Cardiac muscle cell (in vitro differentiated cells and primary cell): Measurements from ENCODE around the gene RBM47. TPM values are rescaled to one million over a fixed set of nuclear protein-coding genes. Genes with fewer than 3 reads are reported as not detected.
A peak's percentile ranks its signal among the peaks of the same experiment; 100 is the strongest.

Experiments used
- DNase-seq, 2 donors: peaks; one replicate each; pipeline versions ENCODE4 v3.0.0 to v3.0.0-alpha.2; 2010 to 2017; ENCODE audit warnings: low read depth in 1 of 2, low spot score in 1 of 2
- H3K27ac ChIP-seq: fragments of 200-600 bp; sonication (generic); 2 replicates; pipeline ENCODE4 v1.5.1; 2016
- H3K27me3 ChIP-seq: fragments of 200-600 bp; sonication (generic); 2 replicates; pipeline ENCODE4 v1.6.0; 2016; ENCODE audit warnings: control low read depth
- H3K36me3 ChIP-seq: fragments of 200-600 bp; sonication (generic); 2 replicates; pipeline ENCODE4 v1.5.1; 2016; ENCODE audit warnings: control low read depth
- H3K4me1 ChIP-seq: fragments of 200-600 bp; sonication (generic); 2 replicates; pipeline ENCODE4 v1.8.1; 2017; ENCODE audit warnings: low read depth, mild to moderate bottlenecking, mixed run types
- H3K4me3 ChIP-seq: fragments of 200-600 bp; sonication (generic); 2 replicates; pipeline ENCODE4 v1.5.1; 2016; ENCODE audit warnings: mild to moderate bottlenecking
- H3K9me3 ChIP-seq: fragments of 200-600 bp; sonication (generic); 2 replicates; pipeline ENCODE4 v1.5.1; 2017; ENCODE audit warnings: low read depth, mild to moderate bottlenecking, control low read depth
- polyA plus RNA-seq: library from polyadenylated mRNA; unstranded; fragments of >200 nt; fragmentation: Nextera tagmentation; extraction: Ambion mirVana; gene quantifications from 2 replicates; pipeline ENCODE4 v1.2.1, GENCODE V29; 2016
- total RNA-seq: library from RNA; depleted of rRNA; stranded (reverse); fragments of >200 nt; gene quantifications from 2 replicates; pipeline ENCODE4 v1.2.3, GENCODE V29; 2016
- TF ChIP-seq, protein P1 (sequence below): IDR thresholded peaks from 2 replicates; pipeline ENCODE4 v1.5.1; 2012; ENCODE audit warnings: low read depth, mild to moderate bottlenecking, low read length

The RBM47 gene
- total and polyA plus RNA-seq, 2 experiments from 2014 or later, result 1.1 to 1.4 TPM

- Histone ChIP-seq H3K27me3 (no peaks in the 10 kb centered on the region), H3K27ac (no peak overlapping the region), H3K36me3 (no peaks in the 10 kb centered on the region), H3K4me1 (no peaks in the 10 kb centered on the region), H3K4me3 (no peak overlapping the region), H3K9me3 (no peaks in the 10 kb centered on the region)
- DNase-seq, result peak; percentile 30 to 69
- TF ChIP-seq, protein P1, sequence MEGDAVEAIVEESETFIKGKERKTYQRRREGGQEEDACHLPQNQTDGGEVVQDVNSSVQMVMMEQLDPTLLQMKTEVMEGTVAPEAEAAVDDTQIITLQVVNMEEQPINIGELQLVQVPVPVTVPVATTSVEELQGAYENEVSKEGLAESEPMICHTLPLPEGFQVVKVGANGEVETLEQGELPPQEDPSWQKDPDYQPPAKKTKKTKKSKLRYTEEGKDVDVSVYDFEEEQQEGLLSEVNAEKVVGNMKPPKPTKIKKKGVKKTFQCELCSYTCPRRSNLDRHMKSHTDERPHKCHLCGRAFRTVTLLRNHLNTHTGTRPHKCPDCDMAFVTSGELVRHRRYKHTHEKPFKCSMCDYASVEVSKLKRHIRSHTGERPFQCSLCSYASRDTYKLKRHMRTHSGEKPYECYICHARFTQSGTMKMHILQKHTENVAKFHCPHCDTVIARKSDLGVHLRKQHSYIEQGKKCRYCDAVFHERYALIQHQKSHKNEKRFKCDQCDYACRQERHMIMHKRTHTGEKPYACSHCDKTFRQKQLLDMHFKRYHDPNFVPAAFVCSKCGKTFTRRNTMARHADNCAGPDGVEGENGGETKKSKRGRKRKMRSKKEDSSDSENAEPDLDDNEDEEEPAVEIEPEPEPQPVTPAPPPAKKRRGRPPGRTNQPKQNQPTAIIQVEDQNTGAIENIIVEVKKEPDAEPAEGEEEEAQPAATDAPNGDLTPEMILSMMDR, result peak; percentile 49
Observed at GRCh38 chr4:40550948-40551462, 78.7 kb downstream of the RBM47 start.

DNA sequence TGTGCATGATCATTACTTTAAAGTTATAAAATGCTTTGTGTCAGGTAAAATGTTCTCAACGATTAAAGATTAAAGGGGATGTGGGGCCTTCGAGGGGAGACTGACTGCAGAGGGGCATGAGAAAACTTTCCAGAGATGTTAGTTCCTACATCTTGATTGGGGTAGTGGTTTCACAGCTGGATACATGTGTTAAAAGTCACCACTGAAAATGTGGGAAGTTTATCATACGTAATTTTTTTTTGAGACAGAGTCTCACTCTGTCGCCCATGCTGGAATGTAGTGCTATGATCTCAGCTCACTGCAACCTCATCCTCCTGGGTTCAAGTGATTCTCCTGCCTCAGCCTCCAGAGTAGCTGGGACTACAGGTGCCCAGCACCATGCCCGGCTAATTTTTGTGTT lies 79.5 kb downstream of the RBM47 start:
- no peaks in the 10 kb centered on the region for H3K36me3 ChIP-seq
- TF ChIP-seq, protein P1, result no peak
- DNase-seq, result no peak
- H3K27ac ChIP-seq, result no peak overlapping the region
- H3K27me3 ChIP-seq, result no peaks in the 10 kb centered on the region
- H3K4me3 ChIP-seq, result no peak overlapping the region
- no peaks in the 10 kb centered on the region for H3K9me3 ChIP-seq
- no peaks in the 10 kb centered on the region for H3K4me1 ChIP-seq

GRCh38 chr4:40548256-40548655 lies 81.4 kb downstream of the RBM47 start:
- no peaks in the 10 kb centered on the region for H3K9me3 ChIP-seq
- H3K36me3 ChIP-seq, result no peaks in the 10 kb centered on the region
- H3K27me3 ChIP-seq, result no peaks in the 10 kb centered on the region
- DNase-seq, result peak in 1 of 2 donors; percentile 41
- no peak overlapping the region for H3K4me3 ChIP-seq
- H3K4me1 ChIP-seq, result no peaks in the 10 kb centered on the region
- H3K27ac ChIP-seq, result no peak overlapping the region
- TF ChIP-seq, protein P1, result no peak

- H3K9me3 ChIP-seq, result no peaks in the 10 kb centered on the region
- no peaks in the 10 kb centered on the region for H3K36me3 ChIP-seq
- H3K4me1 ChIP-seq, result no peaks in the 10 kb centered on the region
- H3K4me3 ChIP-seq, result no peak overlapping the region
- TF ChIP-seq, protein P1, result no peak
- no peaks in the 10 kb centered on the region for H3K27me3 ChIP-seq
- DNase-seq, result no peak
- H3K27ac ChIP-seq, result no peak overlapping the region
Observed at GRCh38 chr4:40547789-40548132, 81.9 kb downstream of the RBM47 start.

DNA sequence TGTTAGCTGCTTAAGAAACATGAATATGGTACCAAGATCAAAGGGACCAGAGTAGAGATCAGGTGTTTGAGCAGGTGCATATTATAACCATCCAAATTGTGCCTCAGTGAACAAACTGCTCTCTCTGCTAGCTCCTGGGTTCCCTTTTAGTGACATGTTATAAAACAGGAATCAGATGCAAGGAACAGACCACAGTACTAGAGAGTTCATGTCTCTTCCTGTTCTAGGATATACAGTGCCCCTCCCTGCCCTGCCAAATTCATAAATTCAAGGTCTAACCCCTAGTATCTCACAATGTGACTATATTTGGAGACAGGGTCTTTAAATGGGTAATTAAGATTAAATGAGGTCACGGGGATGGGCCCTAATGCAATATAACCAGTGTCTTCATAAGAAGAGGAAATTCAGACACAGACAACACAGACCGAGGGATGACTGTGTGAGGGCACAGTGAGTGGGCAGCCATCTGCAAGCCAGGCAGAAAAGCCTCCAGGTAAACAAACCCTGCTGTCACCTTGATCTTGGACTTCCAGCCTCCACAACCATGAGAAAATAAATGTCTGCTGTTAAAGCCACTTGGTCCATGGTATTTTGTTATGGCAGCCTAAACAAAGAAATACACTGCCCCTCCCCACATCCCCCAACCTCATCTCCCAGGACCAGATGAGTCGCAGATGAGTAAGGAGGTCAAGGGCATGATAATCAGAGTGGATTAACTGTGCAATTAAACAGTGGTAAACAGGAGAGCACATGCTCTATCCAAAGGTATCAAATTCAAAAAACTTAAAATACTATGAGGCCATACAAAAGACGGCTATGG lies 82.5 kb downstream of the RBM47 start:
- TF ChIP-seq, protein P1, result no peak
- Histone ChIP-seq H3K4me1 (no peaks in the 10 kb centered on the region), H3K27ac (no peak overlapping the region), H3K4me3 (no peak overlapping the region), H3K36me3 (no peaks in the 10 kb centered on the region), H3K27me3 (no peaks in the 10 kb centered on the region), H3K9me3 (no peaks in the 10 kb centered on the region)
- DNase-seq, result no peak
